Measurements from ENCODE around the gene C14orf93.
"Not testable (repeated sequence)": the region's sequence is repeated elsewhere in the genome, so short reads cannot be mapped to it uniquely, and the experiment has no call there.

C14orf93 gene

GRCh38 chr14:23021434-23021833 is 11.5 kb upstream of the C14orf93 start:
- DNase-seq (ENCODE audit: low spot score): no peak

- no peak for DNase-seq (ENCODE audit: low spot score)
Measured at GRCh38 chr14:23020143-23021128, 10.5 kb upstream of the C14orf93 start.

- no peak for DNase-seq (ENCODE audit: low spot score)
Measured at GRCh38 chr14:23018107-23018506, 8.2 kb upstream of the C14orf93 start.

- no peak for DNase-seq (ENCODE audit: low spot score)
Measured at GRCh38 chr14:23017091-23017490, 7.1 kb upstream of the C14orf93 start.

GRCh38 chr14:23015618-23016017 is 5.7 kb upstream of the C14orf93 start:
- DNase-seq (ENCODE audit: low spot score): no peak

GRCh38 chr14:23013749-23014054 is 3.8 kb upstream of the C14orf93 start:
- DNase-seq (ENCODE audit: low spot score): not testable (repeated sequence)

GRCh38 chr14:23013054-23013748 is 3.3 kb upstream of the C14orf93 start:
- DNase-seq (ENCODE audit: low spot score): no peak

GRCh38 chr14:23009483-23009938 is 432 bp downstream of the C14orf93 start:
- no peak for DNase-seq (ENCODE audit: low spot score)

- no peak for DNase-seq (ENCODE audit: low spot score)
Measured at GRCh38 chr14:23008831-23009230, 1.1 kb downstream of the C14orf93 start.

- peak; percentile 97 for DNase-seq (ENCODE audit: low spot score)
Measured at GRCh38 chr14:23006544-23007419, 3.2 kb downstream of the C14orf93 start.

- no peak for DNase-seq (ENCODE audit: low spot score)
Measured at GRCh38 chr14:23006188-23006534, 3.8 kb downstream of the C14orf93 start.

- no peak for DNase-seq (ENCODE audit: low spot score)
Measured at GRCh38 chr14:23005451-23006187, 4.3 kb downstream of the C14orf93 start.

- DNase-seq (ENCODE audit: low spot score): not testable (repeated sequence)
Measured at GRCh38 chr14:23004274-23004673, 5.7 kb downstream of the C14orf93 start.

GRCh38 chr14:23002592-23002991 is 7.4 kb downstream of the C14orf93 start:
- no peak for DNase-seq (ENCODE audit: low spot score)

GRCh38 chr14:23000860-23001259 is 9.1 kb downstream of the C14orf93 start:
- DNase-seq (ENCODE audit: low spot score): no peak

- no peak for DNase-seq (ENCODE audit: low spot score)
Measured at GRCh38 chr14:22998329-22999012, 11.5 kb downstream of the C14orf93 start.

GRCh38 chr14:22997676-22998323 is 12.1 kb downstream of the C14orf93 start:
- DNase-seq (ENCODE audit: low spot score): no peak

- no peak for DNase-seq (ENCODE audit: low spot score)
Measured at GRCh38 chr14:22996768-22997654, 12.9 kb downstream of the C14orf93 start.

GRCh38 chr14:22995889-22996625 is 13.9 kb downstream of the C14orf93 start:
- no peak for DNase-seq (ENCODE audit: low spot score)

All from kidney capillary endothelial cell (primary cell).